Mesendoderm (in vitro differentiated cells): Measurements from ENCODE around the gene AIP.
"Not testable (repeated sequence)": the region's sequence is repeated elsewhere in the genome, so short reads cannot be mapped to it uniquely, and the experiment has no call there.

Experiments used
- DNase-seq: peaks from one replicate; pipeline ENCODE4 v3.0.0; 2013
- H2AK5ac ChIP-seq: 2 replicates; pipeline ENCODE4 v1.6.1; 2013; ENCODE audit warnings: low read length, inconsistent platforms
- H2BK120ac ChIP-seq: 2 replicates; pipeline ENCODE4 v1.6.1; 2013; ENCODE audit warnings: low read depth, mild to moderate bottlenecking, low read length, moderate library complexity, mixed read lengths
- H2BK15ac ChIP-seq: replicated peaks from 2 replicates; pipeline ENCODE4 v1.6.1; 2013; ENCODE audit warnings: low read depth, mild to moderate bottlenecking, moderate library complexity
- H2BK5ac ChIP-seq: 2 replicates; pipeline ENCODE4 v1.6.1; 2013; ENCODE audit warnings: low read length, inconsistent platforms
- H3K18ac ChIP-seq: 2 replicates; pipeline ENCODE4 v1.6.1; 2013; ENCODE audit warnings: mild to moderate bottlenecking, low read length, mixed read lengths
- H3K23ac ChIP-seq: one replicate; pipeline ENCODE4 v1.6.1; 2013; ENCODE audit warnings: low read length
- H3K27ac ChIP-seq: 2 replicates; pipeline ENCODE4 v1.5.1; 2013; ENCODE audit warnings: low read depth, mild to moderate bottlenecking, inconsistent platforms, low read length, moderate library complexity
- H3K27me3 ChIP-seq: 2 replicates; pipeline ENCODE4 v1.6.1; 2013; ENCODE audit warnings: low read length, control low read depth, mild to moderate bottlenecking, inconsistent platforms; ENCODE audit not compliant: insufficient read depth, poor library complexity
- H3K36me3 ChIP-seq: 2 replicates; pipeline ENCODE4 v1.6.1; 2013; ENCODE audit warnings: low read length, inconsistent platforms; ENCODE audit not compliant: control insufficient read depth, insufficient read depth
- H3K4ac ChIP-seq: one replicate; pipeline ENCODE4 v1.6.1; 2013; ENCODE audit warnings: low read depth, mild to moderate bottlenecking, low read length, moderate library complexity
- H3K4me1 ChIP-seq: 2 replicates; pipeline ENCODE4 v1.6.1; 2013; ENCODE audit warnings: low read depth, low read length, inconsistent platforms; ENCODE audit not compliant: control insufficient read depth
- H3K4me2 ChIP-seq: 2 replicates; pipeline ENCODE4 v1.6.1; 2013; ENCODE audit warnings: low read length
- H3K4me3 ChIP-seq: 2 replicates; pipeline ENCODE4 v1.5.1; 2013; ENCODE audit warnings: mild to moderate bottlenecking, low read length
- H3K56ac ChIP-seq: one replicate; pipeline ENCODE4 v1.6.1; 2013; ENCODE audit warnings: low read length
- H3K79me1 ChIP-seq: 2 replicates; pipeline ENCODE4 v1.6.1; 2013; ENCODE audit warnings: low read length, inconsistent platforms
- H3K79me2 ChIP-seq: 2 replicates; pipeline ENCODE4 v1.6.1; 2013; ENCODE audit warnings: mild to moderate bottlenecking, low read length; ENCODE audit not compliant: control insufficient read depth, insufficient read depth
- H3K9ac ChIP-seq: 2 replicates; pipeline ENCODE4 v1.6.1; 2013; ENCODE audit warnings: low read length, inconsistent platforms
- H4K5ac ChIP-seq: one replicate; pipeline ENCODE4 v1.6.1; 2013; ENCODE audit warnings: low read length
- H4K8ac ChIP-seq: one replicate; pipeline ENCODE4 v1.6.1; 2013; ENCODE audit warnings: low read depth, mild to moderate bottlenecking, control low read depth, low read length, moderate library complexity
- WGBS: extraction: QIAGEN DNeasy Blood & Tissue Kit; methylation state at CpG from one replicate; pipeline ENCODE4 v1.1.7; 2013; ENCODE audit warnings: low lambda C conversion rate, missing lambda C conversion rate; ENCODE audit not compliant: insufficient coverage; ENCODE audit errors: extremely low coverage; 5-methylcytosine and 5-hydroxymethylcytosine counted together

AIP gene

GRCh38 chr11:67463186-67463585 is 19.6 kb upstream of the AIP start:
- H3K27me3 ChIP-seq, result no peaks in the 10 kb centered on the region
- H3K27ac ChIP-seq, result no peak overlapping the region
- no peak overlapping the region for H2BK120ac ChIP-seq
- no peak overlapping the region for H2BK5ac ChIP-seq
- H3K4me3 ChIP-seq, result no peak overlapping the region
- no CpG with 5 or more reads among the region's 10 CpGs for WGBS
- H3K4ac ChIP-seq, result no peak overlapping the region
- DNase-seq, result no peak
- no peak overlapping the region for H3K18ac ChIP-seq
- no peak overlapping the region for H4K5ac ChIP-seq
- H3K4me1 ChIP-seq, result peaks cover 1% of the 10 kb centered on the region
- H3K79me1 ChIP-seq, result peaks cover under 1% of the 10 kb centered on the region
- no peak overlapping the region for H2AK5ac ChIP-seq
- H3K9ac ChIP-seq, result no peak overlapping the region
- no peak overlapping the region for H3K4me2 ChIP-seq
- no peak overlapping the region for H4K8ac ChIP-seq
- H3K36me3 ChIP-seq, result no peaks in the 10 kb centered on the region
- H2BK15ac ChIP-seq, result no peak overlapping the region
- no peak overlapping the region for H3K56ac ChIP-seq
- no peak overlapping the region for H3K23ac ChIP-seq
- H3K79me2 ChIP-seq, result no peaks in the 10 kb centered on the region

- H2BK120ac ChIP-seq, result no peak overlapping the region
- peaks cover 2% of the 10 kb centered on the region for H3K79me1 ChIP-seq
- no peak overlapping the region for H2BK5ac ChIP-seq
- peak overlapping the region; percentile 62 for H3K9ac ChIP-seq
- H3K4me3 ChIP-seq, result no peak overlapping the region
- no peak overlapping the region for H3K4me2 ChIP-seq
- H4K8ac ChIP-seq, result peak overlapping the region; percentile 44
- H2BK15ac ChIP-seq, result no peak overlapping the region
- no peaks in the 10 kb centered on the region for H3K36me3 ChIP-seq
- no peaks in the 10 kb centered on the region for H3K79me2 ChIP-seq
- H3K23ac ChIP-seq, result no peak overlapping the region
- H3K56ac ChIP-seq, result peak overlapping the region; percentile 77
- peak overlapping the region; percentile 96 for H2AK5ac ChIP-seq
- no peak overlapping the region for H3K18ac ChIP-seq
- no peak for DNase-seq
- WGBS, result no CpG with 5 or more reads among the region's 20 CpGs
- peaks cover 3% of the 10 kb centered on the region for H3K4me1 ChIP-seq
- no peak overlapping the region for H3K27ac ChIP-seq
- H4K5ac ChIP-seq, result no peak overlapping the region
- H3K4ac ChIP-seq, result peak overlapping the region; percentile 20
- no peaks in the 10 kb centered on the region for H3K27me3 ChIP-seq
Observed at GRCh38 chr11:67463680-67464410, 19.0 kb upstream of the AIP start.

- H3K4ac ChIP-seq, result peak overlapping the region; percentile 66
- H4K8ac ChIP-seq, result peak overlapping the region; percentile 44
- peaks cover 2% of the 10 kb centered on the region for H3K79me1 ChIP-seq
- peak overlapping the region; percentile 57 for H3K27ac ChIP-seq
- peak overlapping the region; percentile 99 for H3K56ac ChIP-seq
- peak overlapping the region; percentile 75 for H3K18ac ChIP-seq
- H3K27me3 ChIP-seq, result no peaks in the 10 kb centered on the region
- no peak overlapping the region for H2BK5ac ChIP-seq
- peak overlapping the region; percentile 80 for H3K4me3 ChIP-seq
- DNase-seq, result peak; percentile 94
- no peaks in the 10 kb centered on the region for H3K79me2 ChIP-seq
- peak overlapping the region; percentile 91 for H3K4me2 ChIP-seq
- no peak overlapping the region for H2BK120ac ChIP-seq
- WGBS, result no CpG with 5 or more reads among the region's 56 CpGs
- no peak overlapping the region for H2BK15ac ChIP-seq
- no peak overlapping the region for H3K23ac ChIP-seq
- no peaks in the 10 kb centered on the region for H3K36me3 ChIP-seq
- peak overlapping the region; percentile 91 for H3K9ac ChIP-seq
- H2AK5ac ChIP-seq, result peak overlapping the region; percentile 67
- no peak overlapping the region for H4K5ac ChIP-seq
- peaks cover 3% of the 10 kb centered on the region for H3K4me1 ChIP-seq
Observed at GRCh38 chr11:67464411-67465188, 18.2 kb upstream of the AIP start.

- peak; percentile 44 for DNase-seq
- Histone ChIP-seq H2BK5ac (no peak overlapping the region), H3K18ac (peak overlapping the region; percentile 75), H3K56ac (peak overlapping the region; percentile 99), H2BK15ac (no peak overlapping the region), H3K27ac (peak overlapping the region; percentile 57), H2BK120ac (no peak overlapping the region), H3K4me2 (peak overlapping the region; percentile 91), H3K27me3 (no peaks in the 10 kb centered on the region), H3K36me3 (no peaks in the 10 kb centered on the region), H3K79me1 (peaks cover 2% of the 10 kb centered on the region), H3K79me2 (no peaks in the 10 kb centered on the region), H4K5ac (no peak overlapping the region), H3K9ac (peak overlapping the region; percentile 91), H2AK5ac (no peak overlapping the region), H3K23ac (no peak overlapping the region), H3K4ac (peak overlapping the region; percentile 66), H3K4me1 (peaks cover 3% of the 10 kb centered on the region), H4K8ac (no peak overlapping the region), H3K4me3 (peak overlapping the region; percentile 80)
- WGBS, result no CpG with 5 or more reads among the region's 3 CpGs
Observed at GRCh38 chr11:67465189-67465510, 17.7 kb upstream of the AIP start.

- H3K79me2 ChIP-seq, H3K36me3 ChIP-seq, H2BK5ac ChIP-seq, H3K4ac ChIP-seq, H2BK120ac ChIP-seq, H2BK15ac ChIP-seq, H3K23ac ChIP-seq, H2AK5ac ChIP-seq, H3K27ac ChIP-seq, H3K79me1 ChIP-seq, H3K4me1 ChIP-seq, DNase-seq, H3K4me3 ChIP-seq, H4K5ac ChIP-seq, H4K8ac ChIP-seq, H3K18ac ChIP-seq, H3K27me3 ChIP-seq: not testable (repeated sequence)
- peak overlapping the region; percentile 99 for H3K56ac ChIP-seq
- WGBS, result no CpG with 5 or more reads among the region's 2 CpGs
- peak overlapping the region; percentile 91 for H3K9ac ChIP-seq
- peak overlapping the region; percentile 91 for H3K4me2 ChIP-seq
Observed at GRCh38 chr11:67465530-67465929, 17.3 kb upstream of the AIP start.
